Sciatic nerve (tissue), 2 donors: Measurements from ENCODE around the gene RDH16. TPM values are rescaled to one million over a fixed set of nuclear protein-coding genes. Genes with fewer than 3 reads are reported as not detected.
"Not testable (repeated sequence)": the region's sequence is repeated elsewhere in the genome, so short reads cannot be mapped to it uniquely, and the experiment has no call there.

ENCODE experiments used
- ATAC-seq: fragments of 200-7000 bp; cut with Tn5 transposase; one replicate; pipeline ENCODE4 v1.9.1; 2020; ENCODE audit warnings: mild to moderate bottlenecking, moderate library complexity
- DNase-seq: peaks from one replicate; pipeline ENCODE4 v3.0.0-alpha.2; 2020; ENCODE audit warnings: low spot score
- intact Hi-C: fragments of 100-400 bp; cut with DNase I; formaldehyde crosslinking; loops from one replicate; pipeline ENCODE4 v1.14.2; 2022
- total RNA-seq: library from RNA; stranded (reverse); fragmentation: NEBNext Ultra II Directional; extraction: Animal tissue kit (Norgen Biotek cat#: 25700); gene quantifications from one replicate; pipeline ENCODE4 v1.2.1, GENCODE V29; 2021
- donor health status: DM: no; HTN: no; CAD: no.
- donor health status: DM: no; HTN: no; CAD: no.

RDH16 gene
- total RNA-seq, 1 donor from 2014 or later: 1.4 TPM

DNA sequence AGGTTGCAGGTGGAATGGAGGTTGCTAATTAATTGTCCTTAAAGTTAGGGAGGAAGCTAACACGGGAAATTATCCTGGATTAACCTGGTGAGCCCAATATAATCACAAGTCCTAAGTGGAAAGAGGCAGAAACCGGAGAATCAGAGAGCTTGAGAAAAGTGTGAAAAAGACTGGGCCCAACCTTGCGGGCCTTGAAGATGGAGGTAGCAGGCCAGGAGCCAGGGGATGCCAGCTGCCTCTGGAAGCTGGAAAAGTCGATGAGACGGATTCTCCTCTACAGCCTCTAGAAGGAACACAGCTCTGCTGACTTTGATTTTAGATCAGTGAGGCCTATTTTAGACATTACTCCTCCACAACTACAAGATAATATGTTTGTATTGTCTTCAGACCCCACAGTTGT lies 25.3 kb downstream of the RDH16 start:
- intact Hi-C loops: no loop called here
- no peak for ATAC-seq
- DNase-seq: no peak

DNA sequence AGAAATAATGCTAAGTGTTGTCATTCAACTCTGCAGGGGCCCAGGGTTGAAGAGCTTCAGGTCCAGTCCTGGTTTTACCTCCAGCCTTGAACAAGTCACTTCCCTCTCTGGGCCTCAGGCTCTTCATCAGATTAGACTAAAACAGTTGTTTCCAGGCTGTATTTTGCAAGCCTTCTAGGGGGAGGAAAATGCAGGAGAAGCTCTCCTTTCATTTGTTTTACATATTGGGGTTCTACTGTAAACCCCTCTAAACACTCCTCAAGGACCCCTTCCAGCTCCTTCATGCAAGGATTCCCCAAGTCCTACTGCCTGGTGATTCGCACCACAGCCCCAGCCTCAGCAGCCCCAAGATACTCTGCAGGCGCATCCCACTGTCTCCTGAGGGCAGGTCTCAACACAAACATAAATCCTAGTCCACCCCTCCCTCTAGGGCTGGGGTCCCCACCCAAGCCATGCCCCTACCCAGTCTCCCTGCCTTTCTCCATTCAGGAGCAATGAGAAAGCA lies 25.9 kb downstream of the RDH16 start:
- intact Hi-C loops: no loop called here
- no peak for ATAC-seq
- no peak for DNase-seq

DNA sequence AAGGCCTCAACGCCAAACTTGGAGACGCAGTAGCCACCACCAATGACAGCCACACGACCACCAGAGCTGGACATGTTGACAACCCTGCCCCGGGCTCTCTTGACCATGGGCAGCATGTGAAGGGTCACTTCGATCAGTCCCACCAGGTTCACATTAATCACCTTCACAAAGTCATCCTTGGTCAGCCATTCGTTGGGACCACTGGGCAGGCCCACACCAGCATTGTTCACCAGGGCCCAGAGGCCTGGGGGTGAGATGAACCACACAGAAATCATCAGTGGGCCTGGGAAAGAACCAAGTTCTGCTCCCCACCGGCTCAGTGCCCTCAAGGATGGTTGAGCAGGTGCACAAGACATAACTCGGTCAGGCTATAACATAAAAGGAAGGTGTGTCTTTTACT lies 27.2 kb downstream of the RDH16 start:
- no peak for DNase-seq
- intact Hi-C loops: no loop called here
- ATAC-seq: no peak

DNA sequence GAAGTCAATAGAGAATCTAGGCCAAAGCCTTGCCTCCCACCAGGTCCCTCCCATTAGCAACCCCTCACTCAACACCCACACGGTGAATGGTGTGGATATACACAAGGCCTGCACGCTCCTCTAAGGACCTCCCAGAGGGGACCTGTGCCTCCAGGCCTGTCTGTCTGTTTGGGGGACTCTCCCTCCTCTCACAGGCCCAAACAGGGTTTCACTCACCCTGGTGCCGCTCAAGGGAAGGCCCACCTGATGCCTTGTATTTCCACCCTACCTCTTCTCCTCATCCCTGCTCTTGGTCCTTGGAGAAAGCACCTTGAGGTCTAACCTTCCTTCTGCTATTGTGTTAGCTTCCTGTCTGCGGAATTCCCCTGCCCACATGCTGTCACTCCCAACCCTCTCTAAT lies 27.6 kb downstream of the RDH16 start:
- no peak for DNase-seq
- intact Hi-C loops: no loop called here
- no peak for ATAC-seq

DNA sequence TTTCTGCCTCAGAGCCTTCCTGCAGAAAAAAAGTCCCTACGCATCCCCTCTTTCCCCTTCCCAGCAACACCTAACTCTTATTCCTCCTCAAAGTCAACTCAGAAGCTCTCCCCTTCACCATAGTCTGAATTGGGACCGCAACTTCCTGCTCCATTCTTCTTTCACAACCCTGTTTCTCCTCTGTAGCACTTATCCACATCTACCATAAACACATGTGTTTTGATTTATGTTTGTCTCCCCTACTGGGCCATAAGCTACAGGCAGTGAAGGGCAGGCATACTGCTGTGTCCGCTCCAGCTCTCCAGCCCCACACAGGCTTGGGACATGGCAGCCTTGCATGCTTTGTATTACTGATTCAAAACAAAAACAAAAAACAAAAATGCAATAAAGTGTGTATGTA lies 29.1 kb downstream of the RDH16 start:
- DNase-seq (no peak), ATAC-seq (no peak)
- intact Hi-C loops: no loop called here

DNA sequence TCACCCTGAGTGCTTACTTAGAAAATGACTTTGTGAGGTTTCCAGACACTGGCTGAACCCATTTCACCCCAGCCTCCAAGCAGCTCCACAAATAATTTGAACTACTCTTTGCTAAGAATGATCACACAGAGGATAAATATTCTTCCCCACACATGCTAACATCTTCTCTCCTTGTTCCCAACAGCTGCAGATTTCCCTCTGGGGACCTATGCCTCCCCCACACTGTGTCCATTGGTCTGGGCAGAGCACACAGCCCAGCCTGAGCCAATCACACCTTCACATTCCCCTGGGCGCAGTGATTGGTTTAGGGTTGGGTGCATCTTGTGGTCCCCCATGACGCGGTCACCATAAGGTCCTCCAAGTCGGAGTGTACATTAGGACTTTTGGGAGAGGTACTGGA lies 30.1 kb downstream of the RDH16 start:
- intact Hi-C loops: no loop called here
- DNase-seq (no peak), ATAC-seq (no peak)

DNA sequence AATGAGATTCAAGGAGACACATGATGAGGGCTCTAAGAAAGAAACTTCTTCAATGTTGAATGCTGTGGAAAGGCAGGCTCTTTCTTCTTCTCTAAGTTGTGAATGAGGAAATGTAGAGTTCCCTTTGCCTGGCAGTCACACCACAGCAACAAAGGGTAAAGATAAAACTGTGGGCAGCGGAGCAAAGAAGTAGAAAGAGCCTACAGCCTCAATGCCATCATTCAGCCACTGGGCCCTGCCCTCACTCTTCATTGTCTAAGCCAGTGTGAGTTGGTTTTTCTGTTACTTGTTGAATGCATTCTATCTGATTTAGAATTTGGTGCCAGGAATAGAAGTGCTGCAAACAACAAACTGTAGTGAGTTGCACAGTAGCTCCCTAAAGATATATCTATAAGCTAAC lies 35.4 kb downstream of the RDH16 start:
- ATAC-seq (no peak), DNase-seq (no peak)

DNA sequence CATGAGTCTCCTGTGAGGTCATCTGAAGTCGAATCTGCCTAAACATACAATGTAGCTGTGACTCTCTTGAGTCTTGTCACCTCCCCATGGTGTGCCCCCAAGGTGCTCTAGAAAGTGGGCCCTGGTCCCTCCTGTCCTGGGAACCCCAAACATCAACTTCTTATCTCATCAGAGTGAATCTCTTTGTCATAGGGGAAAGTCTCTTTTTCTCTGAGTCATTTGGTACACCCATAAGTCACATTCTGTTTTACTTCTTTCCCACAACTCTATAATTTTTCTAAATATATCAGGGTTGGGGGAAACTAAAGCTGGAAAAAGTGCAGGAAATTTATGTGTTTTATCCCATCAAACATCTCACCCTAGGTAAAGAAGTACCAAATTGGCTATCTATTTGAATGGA lies 36.1 kb downstream of the RDH16 start:
- DNase-seq: no peak
- no peak for ATAC-seq
- intact Hi-C loops: no loop called here

More for the DNA sequence above, 35.4 kb downstream of the RDH16 start:
- intact Hi-C loops: no loop called here

DNA sequence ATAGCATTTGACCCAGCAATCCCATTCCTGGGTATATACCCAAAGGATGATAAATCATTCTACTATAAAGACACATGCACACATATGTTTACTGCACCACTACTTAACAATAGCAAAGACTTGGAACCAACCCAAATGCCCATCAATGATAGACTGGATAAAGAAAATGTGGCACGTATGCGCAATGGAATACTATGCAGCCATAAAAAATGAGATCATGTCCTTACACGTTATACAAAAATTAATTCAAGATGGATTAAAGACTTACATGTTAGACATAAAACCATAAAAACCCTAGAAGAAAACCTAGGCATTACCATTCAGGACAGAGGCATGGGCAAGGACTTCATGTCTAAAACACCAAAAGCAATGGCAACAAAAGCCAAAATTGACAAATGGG lies 39.3 kb downstream of the RDH16 start:
- ATAC-seq, intact Hi-C loops, DNase-seq: not testable (repeated sequence)

DNA sequence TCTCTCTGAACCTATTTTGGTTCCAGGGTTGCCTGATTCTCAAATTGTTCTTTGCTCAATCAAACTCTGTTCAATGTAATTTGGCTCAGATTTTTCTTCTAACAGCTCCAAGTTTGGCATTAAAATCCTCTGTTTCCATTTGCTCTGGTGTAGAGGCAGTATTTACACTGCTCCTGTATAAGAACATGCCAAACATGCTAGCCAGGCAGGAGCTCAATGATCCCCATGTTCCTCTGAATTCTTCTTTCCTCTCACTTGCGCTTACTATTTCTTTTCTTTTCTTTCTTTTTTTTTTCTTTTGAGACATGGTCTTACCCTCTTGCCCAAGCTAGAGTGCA lies 40.4 kb downstream of the RDH16 start:
- DNase-seq (no peak), ATAC-seq (no peak)
- intact Hi-C loops: no loop called here

DNA sequence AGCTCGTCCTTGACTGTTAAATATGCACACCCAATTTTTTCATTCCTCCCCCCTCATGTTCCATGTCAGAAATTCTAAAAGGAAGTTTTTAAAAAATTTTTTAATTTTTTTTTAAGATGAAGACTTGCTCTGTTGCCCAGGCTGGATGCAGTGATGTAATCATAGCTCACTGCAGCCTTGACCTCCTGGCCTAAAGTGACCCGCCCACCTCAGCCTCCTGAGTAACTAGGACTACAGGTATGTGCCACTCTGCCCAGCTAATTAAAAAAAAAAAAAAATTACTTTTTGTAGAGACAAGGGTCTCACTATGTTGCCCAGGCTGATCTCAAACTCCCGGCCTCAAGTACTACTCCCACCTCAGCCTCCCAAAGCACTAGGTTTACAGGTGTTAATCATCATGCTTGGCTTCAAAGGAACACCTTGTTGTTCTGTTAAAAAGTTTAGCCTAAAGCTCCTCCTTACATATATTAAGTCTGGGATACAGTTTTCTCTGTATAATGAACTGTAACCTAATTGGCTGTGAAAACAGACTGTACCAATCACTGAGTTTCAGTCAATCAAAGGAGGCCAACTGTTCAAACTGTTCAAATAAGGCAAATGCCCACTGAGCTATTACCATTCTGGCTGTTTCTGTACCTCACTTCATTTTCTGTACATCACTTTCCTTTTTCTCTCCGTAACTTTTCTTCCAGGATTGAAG lies 41.0 kb downstream of the RDH16 start:
- DNase-seq (no peak), ATAC-seq (no peak)
- intact Hi-C loops: no loop called here

DNA sequence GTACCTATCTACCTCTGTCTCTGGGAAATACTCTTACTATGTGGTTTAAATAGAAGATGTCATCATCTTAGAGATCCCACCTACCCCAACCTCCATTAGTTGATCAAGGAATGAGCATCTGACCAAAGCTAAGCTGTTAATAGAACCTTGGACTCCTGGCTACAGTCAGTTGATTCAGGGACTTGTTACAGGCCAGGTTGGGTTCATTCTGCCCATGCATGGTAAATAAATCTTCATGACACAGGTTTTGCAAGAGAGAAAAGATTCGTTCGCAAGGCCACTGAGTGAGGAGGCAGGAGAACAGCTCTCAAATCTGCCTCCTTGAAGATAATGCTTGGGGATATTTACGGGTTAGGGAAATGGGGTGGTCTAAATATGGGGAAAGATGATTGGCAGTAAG lies 42.7 kb downstream of the RDH16 start:
- intact Hi-C loops: no loop called here
- ATAC-seq (no peak), DNase-seq (no peak)

DNA sequence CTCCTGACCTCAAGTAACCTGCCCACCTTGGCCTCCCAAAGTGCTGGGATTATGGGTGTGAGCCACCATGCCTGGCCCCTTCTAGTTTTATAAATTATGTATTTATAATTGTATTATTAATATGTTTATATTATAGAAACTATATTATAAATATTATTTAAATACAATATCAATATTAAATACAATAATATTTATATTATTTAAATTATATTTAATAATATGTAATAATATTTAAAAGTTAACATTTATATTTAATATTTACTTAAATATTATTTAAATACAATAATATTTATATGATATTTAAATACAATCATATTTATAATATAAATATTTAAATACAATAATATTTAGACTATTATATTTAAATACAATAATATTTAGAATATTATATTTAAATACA lies 43.2 kb downstream of the RDH16 start:
- ATAC-seq (no peak), DNase-seq (no peak)
- intact Hi-C loops: no loop called here

DNA sequence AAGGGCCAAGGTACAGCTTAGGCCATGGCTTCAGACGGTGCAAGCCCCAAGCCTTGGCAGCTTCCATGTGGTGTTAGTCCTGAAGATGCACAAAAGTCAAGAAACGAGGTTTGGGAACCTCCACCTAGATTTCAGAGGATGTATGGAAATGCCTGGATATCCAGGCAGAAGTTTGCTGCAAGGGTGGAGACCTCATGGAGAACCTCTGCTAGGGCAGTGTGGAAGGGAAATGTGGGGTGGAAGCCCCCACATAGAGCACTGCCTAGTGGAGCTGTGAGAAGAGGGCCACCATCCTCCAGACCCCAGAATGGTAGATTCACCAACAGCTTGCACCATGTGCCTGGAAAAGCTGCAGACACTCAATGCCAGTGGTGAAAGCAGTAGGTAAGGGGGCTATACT lies 48.0 kb downstream of the RDH16 start:
- intact Hi-C loops, DNase-seq, ATAC-seq: not testable (repeated sequence)

DNA sequence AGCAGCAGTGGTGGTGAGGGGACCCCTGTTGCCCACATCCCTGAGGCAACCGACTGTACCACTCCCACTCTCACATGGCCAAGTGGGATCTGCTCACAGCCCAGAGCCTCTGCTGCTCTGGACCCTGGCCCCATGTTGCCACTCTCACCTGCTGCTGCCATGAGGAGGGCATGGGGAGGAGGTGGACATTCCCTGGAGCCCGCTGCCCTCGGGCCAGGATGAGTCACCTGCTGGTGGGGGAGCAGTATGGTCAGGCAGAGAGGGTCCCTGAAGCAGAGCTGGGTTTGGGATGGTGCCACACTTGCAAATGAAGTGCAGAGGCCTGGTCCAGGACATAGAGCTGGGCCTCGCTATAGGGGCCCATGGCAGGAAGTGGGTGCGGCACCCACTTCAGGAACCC lies 49.3 kb downstream of the RDH16 start:
- no peak for ATAC-seq
- intact Hi-C loops: no loop called here
- no peak for DNase-seq

DNA sequence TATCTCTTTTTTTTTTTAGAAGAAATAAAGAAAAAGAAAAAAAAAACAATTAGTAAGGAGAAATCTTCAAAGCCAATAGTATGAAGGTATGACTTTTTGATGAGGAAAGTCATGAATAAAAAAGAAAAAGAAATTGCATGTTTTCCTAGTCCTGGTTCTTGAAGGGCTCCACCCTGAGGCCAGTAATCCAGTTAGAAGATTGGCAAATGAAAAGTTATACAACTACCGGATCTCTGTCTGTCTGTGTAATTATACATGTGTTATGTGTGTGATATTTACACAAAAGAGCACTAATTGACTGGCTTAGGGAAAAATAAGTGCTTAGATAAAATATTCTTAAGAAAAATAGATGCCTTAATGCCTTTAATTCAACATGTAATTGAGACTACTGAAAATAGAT lies 51.6 kb downstream of the RDH16 start:
- no peak for ATAC-seq
- intact Hi-C loops: no loop called here

DNA sequence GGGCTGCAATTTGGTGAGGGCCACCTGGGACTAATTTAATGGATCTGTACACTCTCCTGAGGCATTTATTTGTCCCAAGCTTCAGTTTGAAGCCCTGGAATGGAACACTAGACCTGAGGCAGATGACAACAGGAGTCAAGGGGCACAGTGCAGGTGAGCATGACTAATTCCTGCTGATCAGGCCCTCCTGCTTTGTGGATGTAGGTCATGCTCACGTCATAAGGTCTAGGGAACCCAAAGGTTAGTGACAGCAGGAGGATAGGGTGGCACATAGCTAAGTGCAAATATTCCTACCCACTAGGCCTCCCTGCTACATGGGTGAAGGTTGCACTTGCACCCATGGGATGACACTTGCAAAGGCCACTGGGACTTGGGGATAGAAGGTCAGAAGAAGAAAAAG lies 54.0 kb downstream of the RDH16 start:
- no peak for ATAC-seq
- DNase-seq: no peak
- intact Hi-C loops: no loop called here

More for the DNA sequence above, 51.6 kb downstream of the RDH16 start:
- no peak for DNase-seq

Other genes with a start within 250 kb of the RDH16 start
- 690 TPM for gene NACA, start 232.3 kb downstream of the RDH16 start, total RNA-seq
- gene PRIM1, start 205.3 kb downstream of the RDH16 start, total RNA-seq: 6.4 TPM
- 0.67 TPM for gene HSD17B6, start 194.3 kb downstream of the RDH16 start, total RNA-seq
- gene SDR9C7, start 23.2 kb downstream of the RDH16 start, total RNA-seq: 0.18 TPM
- 6.2 TPM for gene ZBTB39, start 48.9 kb upstream of the RDH16 start, total RNA-seq
- not detected for gene TAC3, start 58.9 kb upstream of the RDH16 start, total RNA-seq
- gene MYO1A, start 92.5 kb upstream of the RDH16 start, total RNA-seq: 0.36 TPM
- gene NEMP1, start 121.2 kb upstream of the RDH16 start, total RNA-seq: 13.1 TPM
- gene NAB2, start 131.5 kb upstream of the RDH16 start, total RNA-seq: 52.7 TPM
- gene STAT6, start 153.8 kb upstream of the RDH16 start, total RNA-seq: 187 TPM
- 760 TPM for gene LRP1, start 170.9 kb upstream of the RDH16 start, total RNA-seq
- not detected for gene LRP1-AS, start 190.0 kb upstream of the RDH16 start, total RNA-seq